K562 (cell line): ENCODE data around the gene SLC13A3. TPM values are rescaled to one million over a fixed set of nuclear protein-coding genes. Genes with fewer than 3 reads are reported as not detected.
A peak's percentile ranks its signal among the peaks of the same experiment; 100 is the strongest.

Source experiments
- CBX1 ChIP-seq: sonication (generic); IDR thresholded peaks from 2 replicates; pipeline ENCODE4 v1.6.1; 2016; ENCODE audit warnings: antibody characterized with exemption, low read depth, mild to moderate bottlenecking
- CC2D1A ChIP-seq: fragments of 450-650 bp; IDR thresholded peaks from 2 replicates; pipeline ENCODE4 v1.6.1; 2017; ENCODE audit warnings: mild to moderate bottlenecking
- DMBX1 ChIP-seq: fragments of 250-450 bp; sonication (Bioruptor Pico); IDR thresholded peaks from 2 replicates; pipeline ENCODE4 v1.8.0; 2022; ENCODE audit warnings: inconsistent platforms, mild to moderate bottlenecking, moderate library complexity, borderline replicate concordance
- MEF2D ChIP-seq: conservative IDR thresholded peaks from 2 replicates; pipeline ENCODE4 v1.6.1; 2016; ENCODE audit warnings: low read depth, missing genetic modification characterization, missing compliant biosample characterization
- NCOA1 ChIP-seq: fragments of 450-650 bp; IDR thresholded peaks from 2 replicates; pipeline ENCODE4 v1.6.1; 2016; ENCODE audit warnings: low read depth
- RBM34 ChIP-seq: fragments of 200-400 bp; formaldehyde crosslinking; IDR thresholded peaks from 2 replicates; pipeline ENCODE4 v1.6.1; 2018; ENCODE audit warnings: low read length, borderline replicate concordance; ENCODE audit not compliant: insufficient read depth
- TAL1 ChIP-seq: fragments of 450-650 bp; IDR thresholded peaks from 2 replicates; pipeline ENCODE4 v1.6.1; 2016; ENCODE audit warnings: mild to moderate bottlenecking
- ZNF347 ChIP-seq: fragments of 450-650 bp; formaldehyde crosslinking; IDR thresholded peaks from 2 replicates; pipeline ENCODE4 v1.4.0; 2020; ENCODE audit warnings: low read depth, mild to moderate bottlenecking, moderate library complexity
- ZNF354B ChIP-seq: fragments of 250-450 bp; sonication (Bioruptor Pico); IDR thresholded peaks from 2 replicates; pipeline ENCODE4 v1.4.0; 2020
- polyA plus RNA-seq, 8 experiments: library from polyadenylated mRNA; depleted of rRNA in 4 of 8; stranded (reverse) in 5 of 8; unstranded in 3 of 8; fragments of >200 nt; fragmentation: Nextera tagmentation in 2 of 8; fragmentation: Illumina TruSeq in 1 of 8; extraction: Ambion mirVana in 2 of 8; extraction: Trizol in 1 of 8; gene quantifications; 2 replicates each; pipeline versions ENCODE4 v1.2.1 to v1.2.3, GENCODE V29; 2011 to 2014; ENCODE audit warnings: inconsistent platforms in 1 of 8, missing spikeins in 1 of 8
- total RNA-seq, 7 experiments: library from RNA; depleted of rRNA in 6 of 7; stranded (reverse); fragments of >200 nt in 6 of 7; fragmentation: Illumina TruSeq in 2 of 7; extraction: Trizol in 2 of 7; gene quantifications; 2 replicates each; pipeline versions ENCODE4 v1.2.1 to v1.2.3, GENCODE V29; 2011 to 2021; ENCODE audit warnings: low replicate concordance in 1 of 7
- TF ChIP-seq, protein P1 (sequence below): sonication (generic); formaldehyde crosslinking; IDR thresholded peaks from 2 replicates; pipeline ENCODE4 v1.8.0; 2023; ENCODE audit warnings: mild to moderate bottlenecking, missing genetic modification reagents

SLC13A3 gene
- total and polyA plus RNA-seq, 9 of the 15 experiments (the other 6 are each of a cell fraction or from before 2014, with no cell fraction given), result 5.5 to 16.4 (median 8.5) TPM

DNA sequence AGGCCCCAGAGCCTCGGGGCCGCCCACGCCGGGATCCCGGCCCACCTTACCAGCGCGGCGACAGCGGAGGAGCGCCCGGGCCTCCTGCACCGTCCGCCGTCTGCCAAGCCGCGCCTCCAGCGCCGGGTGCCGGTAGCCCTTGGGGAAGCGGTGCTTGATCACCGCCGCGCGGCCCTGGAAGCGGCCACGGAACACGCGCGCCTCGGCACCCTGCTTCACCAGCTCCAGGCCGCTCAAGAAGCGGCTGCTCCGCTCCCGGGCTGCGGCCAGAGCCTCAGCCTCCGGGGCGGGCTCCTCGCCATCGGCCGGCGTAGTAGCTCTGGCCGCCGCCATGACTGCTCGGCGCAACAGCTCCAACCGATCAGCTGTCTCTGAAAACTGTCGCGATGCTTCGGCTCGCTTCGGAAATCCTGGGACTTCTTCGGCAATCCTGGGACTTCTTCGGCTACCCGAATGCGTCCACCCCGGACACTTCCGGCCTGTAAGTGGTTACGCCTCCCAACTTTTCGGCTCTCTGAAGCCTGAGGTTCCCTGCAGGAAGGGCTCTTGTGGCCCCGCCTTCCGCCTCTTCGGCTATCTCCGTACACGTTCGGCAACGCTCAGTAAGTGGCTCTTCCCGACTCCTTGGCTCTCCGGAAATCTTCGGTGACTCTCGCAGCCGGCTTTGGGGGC, 38.0 kb upstream of the SLC13A3 start, which contains the start of gene TP53RK (continued):
- TF ChIP-seq, protein P1, sequence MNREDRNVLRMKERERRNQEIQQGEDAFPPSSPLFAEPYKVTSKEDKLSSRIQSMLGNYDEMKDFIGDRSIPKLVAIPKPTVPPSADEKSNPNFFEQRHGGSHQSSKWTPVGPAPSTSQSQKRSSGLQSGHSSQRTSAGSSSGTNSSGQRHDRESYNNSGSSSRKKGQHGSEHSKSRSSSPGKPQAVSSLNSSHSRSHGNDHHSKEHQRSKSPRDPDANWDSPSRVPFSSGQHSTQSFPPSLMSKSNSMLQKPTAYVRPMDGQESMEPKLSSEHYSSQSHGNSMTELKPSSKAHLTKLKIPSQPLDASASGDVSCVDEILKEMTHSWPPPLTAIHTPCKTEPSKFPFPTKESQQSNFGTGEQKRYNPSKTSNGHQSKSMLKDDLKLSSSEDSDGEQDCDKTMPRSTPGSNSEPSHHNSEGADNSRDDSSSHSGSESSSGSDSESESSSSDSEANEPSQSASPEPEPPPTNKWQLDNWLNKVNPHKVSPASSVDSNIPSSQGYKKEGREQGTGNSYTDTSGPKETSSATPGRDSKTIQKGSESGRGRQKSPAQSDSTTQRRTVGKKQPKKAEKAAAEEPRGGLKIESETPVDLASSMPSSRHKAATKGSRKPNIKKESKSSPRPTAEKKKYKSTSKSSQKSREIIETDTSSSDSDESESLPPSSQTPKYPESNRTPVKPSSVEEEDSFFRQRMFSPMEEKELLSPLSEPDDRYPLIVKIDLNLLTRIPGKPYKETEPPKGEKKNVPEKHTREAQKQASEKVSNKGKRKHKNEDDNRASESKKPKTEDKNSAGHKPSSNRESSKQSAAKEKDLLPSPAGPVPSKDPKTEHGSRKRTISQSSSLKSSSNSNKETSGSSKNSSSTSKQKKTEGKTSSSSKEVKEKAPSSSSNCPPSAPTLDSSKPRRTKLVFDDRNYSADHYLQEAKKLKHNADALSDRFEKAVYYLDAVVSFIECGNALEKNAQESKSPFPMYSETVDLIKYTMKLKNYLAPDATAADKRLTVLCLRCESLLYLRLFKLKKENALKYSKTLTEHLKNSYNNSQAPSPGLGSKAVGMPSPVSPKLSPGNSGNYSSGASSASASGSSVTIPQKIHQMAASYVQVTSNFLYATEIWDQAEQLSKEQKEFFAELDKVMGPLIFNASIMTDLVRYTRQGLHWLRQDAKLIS, result 0 out of 2 replicates have a peak, but pooled peaks have one; percentile 81
- TF ChIP-seq RBM34 (0 out of 2 replicates have a peak, but pooled peaks have one; percentile 53), DMBX1 (CRISPR knock-in tag) (no peak), ZNF347 (no peak), CBX1 (no peak), TAL1 (no peak), MEF2D (no peak), NCOA1 (no peak), ZNF354B (CRISPR knock-in tag) (no peak), CC2D1A (no peak)
